K562 (cell line): ENCODE data around the gene RMND5B. TPM values are rescaled to one million over a fixed set of nuclear protein-coding genes. Genes with fewer than 3 reads are reported as not detected.

Source experiments
- ATAC-seq: fragments of 200-7000 bp; cut with Tn5 transposase; 3 replicates; pipeline ENCODE4 v1.9.1; 2020; ENCODE audit warnings: moderate library complexity
- BruUV-seq: library from RNA; stranded (reverse); fragments of 400-500 nt; replicated peaks from 2 replicates; lab custom pipeline; 2021; lab: Mats Ljungman, UMichigan
- CTCF ChIA-PET: fragments of 300-600 bp; formaldehyde crosslinking; extraction: SDS; loops from one replicate; lab custom pipeline; 2021; ENCODE audit warnings: low intra/inter-chr PET ratio; lab: Yijun Ruan, JAX
- POLR2A ChIA-PET: fragments of 300-600, 350-650 bp; sonication (Branson Sonifier 250); formaldehyde crosslinking; extraction: SDS; loops from one replicate; lab custom pipeline; 2021; ENCODE audit warnings: antibody characterized with exemption, inconsistent platforms; lab: Yijun Ruan, JAX
- DNase-seq, 4 experiments: peaks; one replicate each; pipeline versions ENCODE4 v3.0.0 to v3.0.0-alpha.2; 2011 to 2018; ENCODE audit warnings: low spot score in 3 of 4, mixed read lengths in 3 of 4; ENCODE audit errors: extremely low read depth in 1 of 4
- FAIRE-seq: peaks from 2 replicates; lab custom pipeline; 2011; peaks lifted over from hg19 to GRCh38; lab: Jason Lieb, UNC
- H2AFZ ChIP-seq: 2 replicates; pipeline ENCODE4 v1.6.0; 2011; ENCODE audit warnings: low read depth, low read length, control low read depth, inconsistent platforms
- H3K27ac ChIP-seq: fragments of 200-600 bp; 3 replicates; pipeline ENCODE4 v1.8.0; 2011; ENCODE audit warnings: low read depth, mild to moderate bottlenecking, control low read depth, inconsistent platforms, low read length, moderate library complexity, mixed read lengths; ENCODE audit errors: extremely low read depth
- H3K27me3 ChIP-seq, 2 experiments: fragments of 300-600 bp in 1 of 2; 2 replicates in 1 of 2; 3 replicates in 1 of 2; pipeline versions ENCODE4 v1.6.0 to v1.8.0; 2011; ENCODE audit warnings: inconsistent platforms in 2 of 2, low read length in 2 of 2, mild to moderate bottlenecking in 1 of 2, mixed read lengths in 1 of 2, moderate library complexity in 1 of 2; ENCODE audit not compliant: control insufficient read depth in 2 of 2, insufficient read depth in 2 of 2
- H3K36me3 ChIP-seq: fragments of 300-600 bp; 3 replicates; pipeline ENCODE4 v1.8.0; 2011; ENCODE audit warnings: mild to moderate bottlenecking, low read length, inconsistent platforms; ENCODE audit not compliant: control insufficient read depth, insufficient read depth
- H3K4me1 ChIP-seq, 2 experiments: fragments of 200-600 bp in 1 of 2; replicated peaks in 1 of 2; 2 replicates in 1 of 2; 3 replicates in 1 of 2; pipeline versions ENCODE4 v1.5.1 to v1.8.0; 2011; ENCODE audit warnings: inconsistent platforms in 2 of 2, low read length in 2 of 2, mild to moderate bottlenecking in 1 of 2, mixed read lengths in 1 of 2, moderate library complexity in 1 of 2; ENCODE audit not compliant: control insufficient read depth in 2 of 2, insufficient read depth in 2 of 2
- H3K4me2 ChIP-seq: 2 replicates; pipeline ENCODE4 v1.6.1; 2011; ENCODE audit warnings: low read length, control low read depth, inconsistent platforms, mixed read lengths; ENCODE audit not compliant: insufficient read depth
- H3K4me3 ChIP-seq: fragments of 200-600 bp; sonication (generic), shearing (Covaris generic); 2 replicates; pipeline ENCODE4 v1.5.1; 2016; ENCODE audit warnings: control low read depth, inconsistent platforms
- H3K79me2 ChIP-seq: fragments of 200-600 bp; 3 replicates; pipeline ENCODE4 v1.8.0; 2011; ENCODE audit warnings: low read length, inconsistent platforms; ENCODE audit not compliant: control insufficient read depth, insufficient read depth
- H3K9ac ChIP-seq, 2 experiments: 2 replicates each; pipeline versions ENCODE4 v1.6.0 to v1.6.1; 2011; ENCODE audit warnings: low read depth in 2 of 2, low read length in 2 of 2, control low read depth in 1 of 2, inconsistent platforms in 1 of 2, mild to moderate bottlenecking in 1 of 2, mixed read lengths in 1 of 2; ENCODE audit not compliant: insufficient read depth in 1 of 2
- H3K9me1 ChIP-seq: one replicate; pipeline ENCODE4 v1.6.0; 2011; ENCODE audit warnings: inconsistent platforms, mild to moderate bottlenecking, low read length, moderate library complexity; ENCODE audit not compliant: control insufficient read depth, insufficient read depth
- H3K9me3 ChIP-seq: replicated peaks from 2 replicates; pipeline ENCODE4 v1.5.1; 2011; ENCODE audit warnings: low read depth, low read length, inconsistent platforms; ENCODE audit not compliant: control insufficient read depth, insufficient read depth
- H4K20me1 ChIP-seq: replicated peaks from 2 replicates; pipeline ENCODE4 v1.6.1; 2011; ENCODE audit warnings: low read length, inconsistent platforms, mixed read lengths; ENCODE audit not compliant: control insufficient read depth, insufficient read depth
- MNT ChIP-seq, 2 experiments: fragments of 450-650 bp; conservative IDR thresholded peaks; 2 replicates each; pipeline ENCODE4 v1.6.1; 2017; ENCODE audit warnings: mild to moderate bottlenecking in 2 of 2, moderate library complexity in 2 of 2
- TBL1XR1 ChIP-seq, 2 experiments: IDR thresholded peaks; 2 replicates each; pipeline ENCODE4 v1.6.1; 2012; ENCODE audit warnings: improper control_type of control experiment in 2 of 2, low read length in 2 of 2, mild to moderate bottlenecking in 1 of 2
- ZEB2 ChIP-seq: fragments of 450-650 bp; IDR thresholded peaks from 2 replicates; pipeline ENCODE4 v1.6.1; 2016
- ZNF318 ChIP-seq, 2 experiments: fragments of 450-650 bp; IDR thresholded peaks; 2 replicates each; pipeline ENCODE4 v1.6.1; 2016; ENCODE audit warnings: mild to moderate bottlenecking in 2 of 2, borderline replicate concordance in 1 of 2, low read depth in 1 of 2, moderate library complexity in 1 of 2
- ZNF551 ChIP-seq: fragments of 250-450 bp; sonication (Bioruptor Pico); IDR thresholded peaks from 2 replicates; pipeline ENCODE4 v1.5.0; 2021; ENCODE audit warnings: mild to moderate bottlenecking, moderate library complexity
- WGBS: fragments of 100-300 bp; shearing (Covaris generic); methylation state at CpG from one replicate; pipeline ENCODE4 v1.1.6; 2016; ENCODE audit warnings: low coverage, mixed read lengths; ENCODE audit not compliant: insufficient coverage; ENCODE audit errors: missing lambda C conversion rate; 5-methylcytosine and 5-hydroxymethylcytosine counted together
- in situ Hi-C: fragments of 300-500 bp; cut with MboI; formaldehyde crosslinking; loops from 4 replicates; pipeline ENCODE4 v1.15.0; 2018; ENCODE audit warnings: inconsistent platforms, mixed read lengths
- intact Hi-C: fragments of 100-400 bp; cut with micrococcal nuclease; formaldehyde crosslinking; loops from 2 replicates; pipeline ENCODE4 v1.14.2; 2022
- polyA plus RNA-seq, 8 experiments: library from polyadenylated mRNA; depleted of rRNA in 4 of 8; stranded (reverse) in 5 of 8; unstranded in 3 of 8; fragments of >200 nt; fragmentation: Nextera tagmentation in 2 of 8; fragmentation: Illumina TruSeq in 1 of 8; extraction: Ambion mirVana in 2 of 8; extraction: Trizol in 1 of 8; gene quantifications; 2 replicates each; pipeline versions ENCODE4 v1.2.1 to v1.2.3, GENCODE V29; 2011 to 2014; ENCODE audit warnings: inconsistent platforms in 1 of 8, missing spikeins in 1 of 8
- total RNA-seq, 7 experiments: library from RNA; depleted of rRNA in 6 of 7; stranded (reverse); fragments of >200 nt in 6 of 7; fragmentation: Illumina TruSeq in 2 of 7; extraction: Trizol in 2 of 7; gene quantifications; 2 replicates each; pipeline versions ENCODE4 v1.2.1 to v1.2.3, GENCODE V29; 2011 to 2021; ENCODE audit warnings: low replicate concordance in 1 of 7
- TF ChIP-seq, protein P1 (sequence below): fragments of 450-650 bp; IDR thresholded peaks from one replicate; pipeline ENCODE4 v1.6.1; 2018; ENCODE audit warnings: mild to moderate bottlenecking, moderate library complexity; ENCODE audit not compliant: partially characterized antibody

The RMND5B gene
- total and polyA plus RNA-seq, 9 of the 15 experiments (the other 6 are each of a cell fraction or from before 2014, with no cell fraction given), result 2.6 to 57.0 (median 28.3) TPM

DNA sequence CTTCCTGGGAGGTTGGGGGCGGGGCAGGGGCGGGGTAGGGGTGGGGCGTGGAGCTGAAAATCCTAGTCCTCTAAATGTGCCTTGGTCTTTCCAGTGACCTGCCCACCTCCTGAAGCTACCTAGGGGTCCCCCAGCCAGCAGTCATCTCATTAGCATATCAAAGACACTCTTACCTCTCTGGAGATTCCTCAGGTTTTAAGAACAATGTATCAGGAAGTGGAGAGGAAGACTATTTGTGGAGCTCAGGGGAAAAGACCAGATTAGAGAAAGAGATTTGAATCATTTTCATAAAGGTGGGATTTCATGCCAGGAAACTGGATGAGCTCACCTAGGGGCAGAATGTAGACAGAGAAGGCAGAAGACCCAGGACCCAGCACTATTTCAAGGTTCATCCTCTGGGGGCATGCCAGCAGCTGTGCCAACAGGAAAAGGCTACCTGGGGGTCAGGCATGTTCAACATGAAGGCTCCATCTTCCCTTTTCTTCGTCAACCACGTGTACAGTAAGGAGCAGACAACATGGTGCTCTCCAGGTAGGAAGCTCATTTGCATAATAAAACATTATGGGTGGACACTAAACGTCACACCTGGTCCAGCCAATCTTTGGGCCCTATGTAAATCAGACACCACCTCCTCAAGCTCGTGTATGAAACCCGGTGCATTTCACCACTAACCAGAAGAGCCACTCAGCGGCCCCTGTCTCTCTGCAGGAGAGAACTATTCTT, 49.5 kb downstream of the RMND5B start:
- TF ChIP-seq MNT (conservative IDR thresholded peaks at IDR 0.05) (0 out of 4 replicates have a peak, but pooled peaks of 1 of the 2 experiments have one; percentile 22), ZNF318 (IDR thresholded peaks at IDR 0.05; ENCODE audit: borderline replicate concordance in 1 of 2, low read depth in 1 of 2) (no peak), ZNF551 (CRISPR knock-in tag) (no peak), ZEB2 (no peak), TBL1XR1 (IDR thresholded peaks at IDR 0.05; ENCODE audit: low read length in 2 of 2) (no peak)
- TF ChIP-seq, protein P1, sequence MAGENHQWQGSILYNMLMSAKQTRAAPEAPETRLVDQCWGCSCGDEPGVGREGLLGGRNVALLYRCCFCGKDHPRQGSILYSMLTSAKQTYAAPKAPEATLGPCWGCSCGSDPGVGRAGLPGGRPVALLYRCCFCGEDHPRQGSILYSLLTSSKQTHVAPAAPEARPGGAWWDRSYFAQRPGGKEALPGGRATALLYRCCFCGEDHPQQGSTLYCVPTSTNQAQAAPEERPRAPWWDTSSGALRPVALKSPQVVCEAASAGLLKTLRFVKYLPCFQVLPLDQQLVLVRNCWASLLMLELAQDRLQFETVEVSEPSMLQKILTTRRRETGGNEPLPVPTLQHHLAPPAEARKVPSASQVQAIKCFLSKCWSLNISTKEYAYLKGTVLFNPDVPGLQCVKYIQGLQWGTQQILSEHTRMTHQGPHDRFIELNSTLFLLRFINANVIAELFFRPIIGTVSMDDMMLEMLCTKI, result no peak
- WGBS, result 26% methylated on average over 9 of the region's 9 CpGs
- ChIA-PET POLR2A (interaction anchor here (0.5 to 1.1 kb wide), 4 partner anchors 10 to 105 kb away, joined by 3 read pairs; partner anchors contain the start of gene HNRNPAB), CTCF (no interaction called here)
- Histone ChIP-seq H3K4me1 (peaks cover 13 to 15% of the 10 kb centered on the region in 2 experiments), H3K4me3 (no peak overlapping the region), H3K9me3 (0 out of 2 replicates have a peak, but pooled peaks cover 2% of the 10 kb centered on the region), H3K27ac (no peak overlapping the region), H3K36me3 (no peaks in the 10 kb centered on the region), H3K9me1 (no peaks in the 10 kb centered on the region), H3K79me2 (no peaks in the 10 kb centered on the region), H3K27me3 (no peaks in the 10 kb centered on the region), H3K4me2 (no peak overlapping the region; the same call in 1 of the 2 replicates), H3K9ac (no peak overlapping the region), H2AFZ (peak overlapping the region; percentile 84), H4K20me1 (no peaks in the 10 kb centered on the region)
- in situ Hi-C loops (no loop called here), intact Hi-C loops (no loop called here)
- DNase-seq (peak in 1 of 4 experiments; percentile 49), ATAC-seq (peak; percentile 83), FAIRE-seq (no peak)
- BruUV-seq, result no TSS peak
